ENCODE results near the gene PDIA5.

PDIA5 gene

GRCh38 chr3:123167686-123168085 lies 100.9 kb downstream of the PDIA5 start:
- H3K4me3 ChIP-seq (ENCODE audit: low read depth, low read length): no peak overlapping the region
- TF ChIP-seq, protein P1, sequence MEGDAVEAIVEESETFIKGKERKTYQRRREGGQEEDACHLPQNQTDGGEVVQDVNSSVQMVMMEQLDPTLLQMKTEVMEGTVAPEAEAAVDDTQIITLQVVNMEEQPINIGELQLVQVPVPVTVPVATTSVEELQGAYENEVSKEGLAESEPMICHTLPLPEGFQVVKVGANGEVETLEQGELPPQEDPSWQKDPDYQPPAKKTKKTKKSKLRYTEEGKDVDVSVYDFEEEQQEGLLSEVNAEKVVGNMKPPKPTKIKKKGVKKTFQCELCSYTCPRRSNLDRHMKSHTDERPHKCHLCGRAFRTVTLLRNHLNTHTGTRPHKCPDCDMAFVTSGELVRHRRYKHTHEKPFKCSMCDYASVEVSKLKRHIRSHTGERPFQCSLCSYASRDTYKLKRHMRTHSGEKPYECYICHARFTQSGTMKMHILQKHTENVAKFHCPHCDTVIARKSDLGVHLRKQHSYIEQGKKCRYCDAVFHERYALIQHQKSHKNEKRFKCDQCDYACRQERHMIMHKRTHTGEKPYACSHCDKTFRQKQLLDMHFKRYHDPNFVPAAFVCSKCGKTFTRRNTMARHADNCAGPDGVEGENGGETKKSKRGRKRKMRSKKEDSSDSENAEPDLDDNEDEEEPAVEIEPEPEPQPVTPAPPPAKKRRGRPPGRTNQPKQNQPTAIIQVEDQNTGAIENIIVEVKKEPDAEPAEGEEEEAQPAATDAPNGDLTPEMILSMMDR (IDR thresholded peaks at IDR 0.05; ENCODE audit: borderline replicate concordance, insufficient read depth, low read depth, low read length): no peak

GRCh38 chr3:123168122-123168521 lies 101.3 kb downstream of the PDIA5 start:
- no peak overlapping the region for H3K4me3 ChIP-seq (ENCODE audit: low read depth, low read length)
- TF ChIP-seq, protein P1 (IDR thresholded peaks at IDR 0.05; ENCODE audit: borderline replicate concordance, insufficient read depth, low read depth, low read length): no peak

DNA sequence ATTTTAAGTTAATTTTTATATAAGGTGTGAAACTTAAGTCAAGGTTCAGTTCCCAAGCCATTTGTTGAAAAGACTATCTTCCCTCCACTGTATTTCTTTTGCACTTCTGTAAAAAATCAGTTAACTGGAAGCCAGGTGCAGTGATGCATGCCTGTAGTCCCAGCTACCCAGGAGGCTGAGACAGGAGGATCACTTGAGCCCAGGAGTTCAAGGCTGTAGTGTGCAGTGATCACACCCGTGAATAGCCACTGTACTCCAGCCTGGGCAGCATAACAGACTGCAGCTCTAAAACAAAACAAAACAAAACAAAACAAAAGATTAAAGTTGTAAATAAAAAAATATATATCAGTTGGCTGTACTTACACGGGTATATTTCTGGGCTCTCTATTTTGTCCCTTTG lies 101.8 kb downstream of the PDIA5 start:
- no peak overlapping the region for H3K4me3 ChIP-seq (ENCODE audit: low read depth, low read length)
- TF ChIP-seq, protein P1 (IDR thresholded peaks at IDR 0.05; ENCODE audit: borderline replicate concordance, insufficient read depth, low read depth, low read length): no peak

- H3K4me3 ChIP-seq (ENCODE audit: low read depth, low read length): no peak overlapping the region
- TF ChIP-seq, protein P1 (IDR thresholded peaks at IDR 0.05; ENCODE audit: borderline replicate concordance, insufficient read depth, low read depth, low read length): no peak
Observed at GRCh38 chr3:123169492-123169929, 102.7 kb downstream of the PDIA5 start.

DNA sequence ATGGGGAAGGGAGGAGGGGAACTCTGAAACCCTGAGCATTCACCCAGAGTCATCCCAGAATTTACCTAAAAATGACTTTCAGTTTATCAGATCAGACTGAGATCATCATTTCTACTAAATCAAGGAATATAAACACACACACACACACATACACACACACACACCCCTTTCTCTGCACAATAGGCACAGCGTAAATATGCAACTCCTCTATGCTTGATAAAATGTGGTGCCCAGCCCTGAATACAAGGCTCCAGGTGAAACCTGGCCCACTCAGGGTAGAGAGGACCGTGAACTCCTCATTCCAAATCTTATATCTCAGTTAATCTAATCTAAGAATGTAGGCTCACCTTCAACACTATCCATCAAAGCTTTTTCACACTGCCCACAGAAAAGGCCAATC lies 103.1 kb downstream of the PDIA5 start:
- H3K4me3 ChIP-seq (ENCODE audit: low read depth, low read length): no peak overlapping the region
- TF ChIP-seq, protein P1 (IDR thresholded peaks at IDR 0.05; ENCODE audit: borderline replicate concordance, insufficient read depth, low read depth, low read length): no peak

DNA sequence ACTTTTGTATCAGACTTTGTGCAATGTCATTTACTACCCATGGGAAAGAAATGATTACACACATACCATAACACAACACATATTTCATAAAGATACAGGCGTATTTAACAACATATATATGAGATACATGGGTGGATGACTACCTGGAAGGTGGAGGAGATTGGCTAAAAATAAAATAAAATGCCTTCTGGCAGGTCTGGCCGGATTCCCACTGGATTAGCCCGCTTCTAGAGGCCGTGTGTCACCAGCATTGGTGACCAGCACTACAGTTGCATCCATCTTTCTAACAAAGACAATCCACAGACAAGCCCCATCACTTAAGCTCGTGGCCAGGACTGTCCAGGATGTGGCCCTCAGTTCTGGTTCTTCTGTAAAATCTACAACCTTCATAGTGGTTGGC lies 114.0 kb downstream of the PDIA5 start:
- TF ChIP-seq, protein P1 (IDR thresholded peaks at IDR 0.05; ENCODE audit: borderline replicate concordance, insufficient read depth, low read depth, low read length): no peak
- H3K4me3 ChIP-seq (ENCODE audit: low read depth, low read length): no peak overlapping the region

DNA sequence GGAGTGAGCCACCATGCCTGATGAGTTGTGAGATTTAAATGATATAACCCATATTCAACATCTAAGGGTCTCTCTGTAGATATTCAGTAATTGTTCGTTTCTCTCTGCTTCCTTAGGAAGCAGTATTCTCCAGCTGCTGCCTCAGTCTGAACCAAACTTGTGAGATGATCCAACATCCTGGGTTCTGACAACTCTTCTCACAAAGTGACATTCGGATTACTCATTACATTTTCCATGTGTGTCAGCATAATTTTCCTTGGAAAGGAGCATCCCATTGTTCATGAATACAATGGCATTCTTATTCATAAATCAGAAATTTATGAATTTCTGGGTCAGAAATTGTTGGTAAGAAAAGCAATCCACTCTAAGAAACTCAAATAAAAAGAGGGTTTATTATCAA lies 119.9 kb downstream of the PDIA5 start:
- TF ChIP-seq, protein P1 (IDR thresholded peaks at IDR 0.05; ENCODE audit: borderline replicate concordance, insufficient read depth, low read depth, low read length): no peak

More for the DNA sequence above, 119.9 kb downstream of the PDIA5 start:
- H3K4me3 ChIP-seq (ENCODE audit: low read depth, low read length): no peak overlapping the region
